Ovary (tissue), 9 donors: ENCODE results near the gene ANTXR2. TPM values are rescaled to one million over a fixed set of nuclear protein-coding genes. Genes with fewer than 3 reads are reported as not detected.
"Not testable (repeated sequence)": the region's sequence is repeated elsewhere in the genome, so short reads cannot be mapped to it uniquely, and the experiment has no call there.

Source experiments
- DNase-seq, 5 donors: peaks; one replicate each; pipeline ENCODE4 v3.0.0-alpha.2; 2019 to 2020
- H3K27ac ChIP-seq, 2 donors: fragments of 200-600 bp; one replicate each; pipeline versions ENCODE4 v1.5.1 to v1.8.0; 2019 to 2022
- H3K27me3 ChIP-seq: fragments of 200-600 bp; one replicate; pipeline ENCODE4 v1.8.0; 2022
- H3K36me3 ChIP-seq: fragments of 200-600 bp; sonication (generic); one replicate; pipeline ENCODE4 v1.5.1; 2019
- H3K4me1 ChIP-seq: one replicate; pipeline ENCODE4 v1.8.1; 2013; ENCODE audit warnings: mild to moderate bottlenecking, moderate library complexity; ENCODE audit not compliant: insufficient read depth
- H3K4me3 ChIP-seq: fragments of 200-600 bp; sonication (generic); one replicate; pipeline ENCODE4 v1.5.1; 2017
- H3K9me3 ChIP-seq, 2 donors: fragments of 200-600 bp in 1 of 2; sonication (generic) in 1 of 2; one replicate each; pipeline versions ENCODE4 v1.5.1 to v1.8.1; 2013 to 2019; ENCODE audit warnings: mild to moderate bottlenecking in 1 of 2, moderate library complexity in 1 of 2
- EP300 ChIP-seq: sonication (generic); formaldehyde crosslinking; IDR thresholded peaks from one replicate; pipeline ENCODE4 v1.6.1; 2017; ENCODE audit warnings: antibody characterized with exemption
- POLR2A ChIP-seq: fragments of 450-650 bp; IDR thresholded peaks from one replicate; pipeline ENCODE4 v1.6.1; 2017; ENCODE audit warnings: antibody characterized with exemption, mild to moderate bottlenecking, moderate library complexity
- WGBS, 3 donors: extraction: QIAGEN DNeasy Blood & Tissue Kit in 1 of 3; methylation state at CpG; one replicate each; pipeline versions ENCODE4 v1.1.5 to v1.1.7; 2013 to 2017; 5-methylcytosine and 5-hydroxymethylcytosine counted together
- intact Hi-C, 4 donors: fragments of 100-400 bp; cut with DNase I; formaldehyde crosslinking; loops; one replicate each; pipeline versions ENCODE4 v1.11.0 to v1.15.1; 2022 to 2023
- polyA plus RNA-seq, 2 donors: library from polyadenylated mRNA; stranded (reverse); fragments of 200-250 nt in 1 of 2; fragments of 350-450 nt in 1 of 2; fragmentation: Illumina TruSeq in 1 of 2; extraction: RNeasy Lipid Tissue Mini Kit (QIAGEN cat#74804) in 1 of 2; gene quantifications; one replicate each; pipeline ENCODE4 v1.2.3, GENCODE V29; 2013 to 2014
- total RNA-seq, 7 donors: library from RNA; depleted of rRNA in 2 of 7; stranded (reverse); fragments of >200 nt in 2 of 7; fragmentation: NEBNext Ultra II Directional in 3 of 7; extraction: Animal tissue kit (Norgen Biotek cat#: 25700) in 3 of 7; gene quantifications; one replicate each; pipeline versions ENCODE4 v1.1.0 to v1.2.4, GENCODE V29; 2016 to 2023
- TF ChIP-seq, protein P1 (sequence below), 3 donors: fragments of 450-650 bp in 2 of 3; fragments of 200-600 bp in 1 of 3; IDR thresholded peaks; one replicate each; pipeline versions ENCODE4 v1.5.1 to v1.8.0; 2016 to 2022; ENCODE audit warnings: antibody characterized with exemption in 3 of 3, mild to moderate bottlenecking in 1 of 3
- donor health status: DM: no; HTN: no; CAD: no; lungs with moderate emphysema.
- donor health status: DM: no; HTN: no; CAD: no.
- donor health status: Bipolar disorder and iron deficiency.
- donor health status: DM: yes; HTN: yes; CAD: no.
- donor health status: DM: no; HTN: no; CAD: no.
- donor health status: DM: yes; HTN: yes; CAD: no.

Gene ANTXR2
- total and polyA plus RNA-seq, 9 donors, result 64.4 to 231 (median 88.7) TPM

DNA sequence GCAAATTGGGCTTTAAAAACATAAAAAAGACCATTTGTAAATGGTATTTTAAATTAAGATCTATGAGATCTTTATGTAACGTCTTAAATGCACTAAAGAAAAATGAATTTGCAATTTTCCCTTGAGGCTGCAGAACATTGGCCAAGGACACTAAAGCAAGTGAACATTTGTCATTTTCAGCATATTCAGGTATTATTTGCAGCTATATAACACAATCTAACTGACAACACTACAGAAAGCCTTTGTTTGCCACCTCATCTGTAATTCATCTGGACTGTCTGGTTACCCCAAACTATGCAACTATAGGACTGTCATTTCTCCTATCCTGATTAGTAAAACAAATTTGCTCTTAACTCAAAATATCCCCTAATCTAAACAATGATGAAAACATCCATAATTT, 74.8 kb downstream of the ANTXR2 start:
- DNase-seq, result no peak
- WGBS, 3 donors, result 93 to 94% (median 94%) methylated on average over 1 of the region's 1 CpG
- intact Hi-C loops, result no loop called here
- H3K27me3 ChIP-seq, result no peaks in the 10 kb centered on the region
- H3K36me3 ChIP-seq, result no peaks in the 10 kb centered on the region
- no peaks in the 10 kb centered on the region for H3K4me1 ChIP-seq
- TF ChIP-seq EP300 (no peak), POLR2A (no peak)
- TF ChIP-seq, protein P1, sequence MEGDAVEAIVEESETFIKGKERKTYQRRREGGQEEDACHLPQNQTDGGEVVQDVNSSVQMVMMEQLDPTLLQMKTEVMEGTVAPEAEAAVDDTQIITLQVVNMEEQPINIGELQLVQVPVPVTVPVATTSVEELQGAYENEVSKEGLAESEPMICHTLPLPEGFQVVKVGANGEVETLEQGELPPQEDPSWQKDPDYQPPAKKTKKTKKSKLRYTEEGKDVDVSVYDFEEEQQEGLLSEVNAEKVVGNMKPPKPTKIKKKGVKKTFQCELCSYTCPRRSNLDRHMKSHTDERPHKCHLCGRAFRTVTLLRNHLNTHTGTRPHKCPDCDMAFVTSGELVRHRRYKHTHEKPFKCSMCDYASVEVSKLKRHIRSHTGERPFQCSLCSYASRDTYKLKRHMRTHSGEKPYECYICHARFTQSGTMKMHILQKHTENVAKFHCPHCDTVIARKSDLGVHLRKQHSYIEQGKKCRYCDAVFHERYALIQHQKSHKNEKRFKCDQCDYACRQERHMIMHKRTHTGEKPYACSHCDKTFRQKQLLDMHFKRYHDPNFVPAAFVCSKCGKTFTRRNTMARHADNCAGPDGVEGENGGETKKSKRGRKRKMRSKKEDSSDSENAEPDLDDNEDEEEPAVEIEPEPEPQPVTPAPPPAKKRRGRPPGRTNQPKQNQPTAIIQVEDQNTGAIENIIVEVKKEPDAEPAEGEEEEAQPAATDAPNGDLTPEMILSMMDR (IDR thresholded peaks at IDR 0.05), result no peak
- no peak overlapping the region for H3K4me3 ChIP-seq
- no peak overlapping the region for H3K27ac ChIP-seq
- H3K9me3 ChIP-seq, result no peaks in the 10 kb centered on the region

DNA sequence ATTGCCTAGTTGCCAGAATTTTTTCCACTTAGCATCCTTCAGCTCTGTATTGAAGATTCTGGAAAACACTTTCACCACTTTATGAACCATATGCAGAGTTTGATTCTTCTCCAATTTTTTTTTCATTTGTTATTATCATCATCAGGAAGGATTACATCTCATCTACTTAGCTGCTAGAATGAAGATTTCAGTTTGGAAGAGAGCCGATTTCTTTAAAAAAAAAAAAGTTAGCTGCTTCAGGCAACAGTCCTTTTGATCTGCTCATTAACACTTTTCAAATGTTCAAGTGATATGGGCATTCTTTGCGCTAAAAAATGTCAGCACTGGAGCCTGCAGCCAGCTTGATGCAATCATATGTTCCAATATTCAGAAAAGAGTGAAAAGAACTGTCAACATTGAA, 76.2 kb downstream of the ANTXR2 start:
- H3K4me1 ChIP-seq, result no peaks in the 10 kb centered on the region
- intact Hi-C loops, result no loop called here
- 26 to 44% (median 29%) methylated on average over 2 of the region's 2 CpGs for WGBS, 3 donors

GRCh38 chr4:79993476-79993875, 79.6 kb downstream of the ANTXR2 start:
- no peaks in the 10 kb centered on the region for H3K4me1 ChIP-seq
- H3K27me3 ChIP-seq, result no peaks in the 10 kb centered on the region
- TF ChIP-seq EP300 (no peak), POLR2A (no peak)
- TF ChIP-seq, protein P1 (IDR thresholded peaks at IDR 0.05), result no peak

More for the DNA sequence above, 76.2 kb downstream of the ANTXR2 start:
- no peaks in the 10 kb centered on the region for H3K36me3 ChIP-seq
- DNase-seq, result no peak
- TF ChIP-seq POLR2A (no peak), EP300 (no peak)
- TF ChIP-seq, protein P1 (IDR thresholded peaks at IDR 0.05), result no peak
- H3K9me3 ChIP-seq, result no peaks in the 10 kb centered on the region
- no peaks in the 10 kb centered on the region for H3K27me3 ChIP-seq
- no peak overlapping the region for H3K4me3 ChIP-seq
- H3K27ac ChIP-seq, result no peak overlapping the region

GRCh38 chr4:79991601-79992000, 81.4 kb downstream of the ANTXR2 start:
- TF ChIP-seq POLR2A (no peak), EP300 (no peak)
- TF ChIP-seq, protein P1 (IDR thresholded peaks at IDR 0.05), result no peak
- no peaks in the 10 kb centered on the region for H3K9me3 ChIP-seq
- WGBS, 3 donors, result 91 to 96% (median 95%) methylated on average over 3 of the region's 3 CpGs
- no peaks in the 10 kb centered on the region for H3K27me3 ChIP-seq
- intact Hi-C loops, result no loop called here
- DNase-seq, result no peak
- H3K27ac ChIP-seq, result no peak overlapping the region
- no peaks in the 10 kb centered on the region for H3K36me3 ChIP-seq
- H3K4me1 ChIP-seq, result peaks cover 2% of the 10 kb centered on the region
- H3K4me3 ChIP-seq, result no peak overlapping the region

More at GRCh38 chr4:79993476-79993875, 79.6 kb downstream of the ANTXR2 start:
- Histone ChIP-seq H3K9me3 (no peaks in the 10 kb centered on the region), H3K27ac (no peak overlapping the region), H3K4me3 (no peak overlapping the region), H3K36me3 (no peaks in the 10 kb centered on the region)
- no peak for DNase-seq
- 62 to 89% (median 71%) methylated on average over 2 of the region's 2 CpGs for WGBS, 3 donors
- intact Hi-C loops, result no loop called here

DNA sequence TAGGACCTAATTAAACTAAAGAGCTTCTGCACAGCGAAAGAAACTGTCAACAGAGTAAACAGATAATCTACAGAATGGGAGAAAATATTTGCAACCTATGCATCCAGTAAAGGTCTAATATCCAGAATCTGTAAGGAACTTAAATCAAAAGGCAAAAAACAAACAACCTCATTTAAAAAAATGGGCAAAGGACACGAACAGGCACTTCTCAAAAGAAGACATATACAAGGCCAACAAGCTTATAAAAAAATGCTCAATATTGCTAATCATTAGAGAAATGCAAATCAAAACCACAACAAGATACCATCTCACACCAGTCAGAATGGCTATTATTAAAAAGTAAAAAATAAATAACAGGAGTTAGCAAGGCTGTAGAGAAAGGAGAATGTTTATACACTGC, 81.9 kb downstream of the ANTXR2 start:
- H3K27me3 ChIP-seq, intact Hi-C loops, H3K27ac ChIP-seq, H3K4me1 ChIP-seq, H3K36me3 ChIP-seq, H3K9me3 ChIP-seq, DNase-seq, H3K4me3 ChIP-seq: not testable (repeated sequence)
- WGBS, 3 donors, result 97% methylated on average over 2 of the region's 2 CpGs
